ENCODE results near the gene PABPC1L.

DNA sequence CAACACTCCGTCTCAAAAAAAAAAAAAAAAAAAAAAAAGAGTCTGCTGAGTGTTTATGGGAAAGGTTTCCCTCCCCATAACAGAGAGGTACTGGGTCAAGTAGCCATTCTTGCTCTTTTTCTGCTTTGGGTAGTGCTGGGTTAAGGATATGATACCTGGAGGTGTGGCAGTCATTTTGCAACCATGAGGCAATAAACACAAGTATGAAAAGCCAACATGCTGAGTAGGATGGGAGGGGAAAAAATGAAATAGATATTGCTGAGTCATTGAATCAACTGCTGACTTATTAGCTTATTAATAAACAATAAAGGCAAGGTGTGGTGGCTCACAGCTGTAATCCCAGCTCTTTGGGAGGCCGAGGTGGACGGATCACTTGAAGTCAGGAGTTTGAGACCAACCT is 52.6 kb downstream of the PABPC1L start:
- TF ChIP-seq EZH2 (optimal IDR thresholded peaks at IDR 0.05; ENCODE audit: low read depth, low read length), result no peak
- TF ChIP-seq, protein P1, sequence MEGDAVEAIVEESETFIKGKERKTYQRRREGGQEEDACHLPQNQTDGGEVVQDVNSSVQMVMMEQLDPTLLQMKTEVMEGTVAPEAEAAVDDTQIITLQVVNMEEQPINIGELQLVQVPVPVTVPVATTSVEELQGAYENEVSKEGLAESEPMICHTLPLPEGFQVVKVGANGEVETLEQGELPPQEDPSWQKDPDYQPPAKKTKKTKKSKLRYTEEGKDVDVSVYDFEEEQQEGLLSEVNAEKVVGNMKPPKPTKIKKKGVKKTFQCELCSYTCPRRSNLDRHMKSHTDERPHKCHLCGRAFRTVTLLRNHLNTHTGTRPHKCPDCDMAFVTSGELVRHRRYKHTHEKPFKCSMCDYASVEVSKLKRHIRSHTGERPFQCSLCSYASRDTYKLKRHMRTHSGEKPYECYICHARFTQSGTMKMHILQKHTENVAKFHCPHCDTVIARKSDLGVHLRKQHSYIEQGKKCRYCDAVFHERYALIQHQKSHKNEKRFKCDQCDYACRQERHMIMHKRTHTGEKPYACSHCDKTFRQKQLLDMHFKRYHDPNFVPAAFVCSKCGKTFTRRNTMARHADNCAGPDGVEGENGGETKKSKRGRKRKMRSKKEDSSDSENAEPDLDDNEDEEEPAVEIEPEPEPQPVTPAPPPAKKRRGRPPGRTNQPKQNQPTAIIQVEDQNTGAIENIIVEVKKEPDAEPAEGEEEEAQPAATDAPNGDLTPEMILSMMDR (IDR thresholded peaks at IDR 0.05; ENCODE audit: low read length), result no peak

Measured in MM.1S (cell line).